IPS-NIHi7 (cell line): ENCODE measurements around the gene RIIAD1.
"Not testable (repeated sequence)": the region's sequence is repeated elsewhere in the genome, so short reads cannot be mapped to it uniquely, and the experiment has no call there.

Source experiments
- DNase-seq: peaks from one replicate; pipeline ENCODE4 v3.0.0; 2012; ENCODE audit warnings: mixed read lengths; ENCODE audit errors: extremely low spot score

The RIIAD1 gene

GRCh38 chr1:151720974-151721787, at the start of gene RIIAD1:
Gene RIIAD1, plus strand, starts transcription at chr1:151721522. Its CDS starts 15 bp downstream, at chr1:151721537.
- peak; percentile 93 for DNase-seq

- no peak for DNase-seq
These were observed 47.9 kb upstream of the RIIAD1 start for GRCh38 chr1:151673407-151673806.

- DNase-seq, result no peak
These were observed 40.9 kb upstream of the RIIAD1 start for GRCh38 chr1:151680391-151680790.

- no peak for DNase-seq
These were observed 40.5 kb upstream of the RIIAD1 start for GRCh38 chr1:151680826-151681225.

GRCh38 chr1:151681923-151682322, 39.4 kb upstream of the RIIAD1 start:
- no peak for DNase-seq

- not testable (repeated sequence) for DNase-seq
These were observed 38.4 kb upstream of the RIIAD1 start for GRCh38 chr1:151682901-151683300.

- DNase-seq, result no peak
These were observed 37.2 kb upstream of the RIIAD1 start for GRCh38 chr1:151684128-151684527.

GRCh38 chr1:151686561-151686960, 34.8 kb upstream of the RIIAD1 start:
- DNase-seq, result no peak

GRCh38 chr1:151689494-151689893, 31.8 kb upstream of the RIIAD1 start:
- DNase-seq, result no peak

- no peak for DNase-seq
These were observed 29.1 kb upstream of the RIIAD1 start for GRCh38 chr1:151692226-151692625.

- peak; percentile 62 for DNase-seq
These were observed 28.2 kb upstream of the RIIAD1 start for GRCh38 chr1:151693057-151693651.

GRCh38 chr1:151701515-151701914, 19.8 kb upstream of the RIIAD1 start:
- DNase-seq, result no peak

GRCh38 chr1:151702936-151703335, 18.4 kb upstream of the RIIAD1 start:
- DNase-seq, result no peak

- DNase-seq, result no peak
These were observed 17.5 kb upstream of the RIIAD1 start for GRCh38 chr1:151703813-151704212.

GRCh38 chr1:151704246-151704645, 17.1 kb upstream of the RIIAD1 start:
- no peak for DNase-seq

- DNase-seq, result no peak
These were observed 16.2 kb upstream of the RIIAD1 start for GRCh38 chr1:151705146-151705545.

GRCh38 chr1:151705753-151706463, 15.4 kb upstream of the RIIAD1 start:
- DNase-seq, result no peak

GRCh38 chr1:151706464-151707415, 14.6 kb upstream of the RIIAD1 start:
- DNase-seq, result no peak

- DNase-seq, result no peak
These were observed 13.7 kb upstream of the RIIAD1 start for GRCh38 chr1:151707541-151708065.

- DNase-seq, result no peak
These were observed 12.4 kb upstream of the RIIAD1 start for GRCh38 chr1:151708891-151709290.

- DNase-seq, result peak; percentile 49
These were observed 11.0 kb upstream of the RIIAD1 start for GRCh38 chr1:151710187-151710840.
